ENCODE results near the gene ZNF778.

- TF ChIP-seq POLR2A (IDR thresholded peaks at IDR 0.05): no peak
- TF ChIP-seq, protein P1, sequence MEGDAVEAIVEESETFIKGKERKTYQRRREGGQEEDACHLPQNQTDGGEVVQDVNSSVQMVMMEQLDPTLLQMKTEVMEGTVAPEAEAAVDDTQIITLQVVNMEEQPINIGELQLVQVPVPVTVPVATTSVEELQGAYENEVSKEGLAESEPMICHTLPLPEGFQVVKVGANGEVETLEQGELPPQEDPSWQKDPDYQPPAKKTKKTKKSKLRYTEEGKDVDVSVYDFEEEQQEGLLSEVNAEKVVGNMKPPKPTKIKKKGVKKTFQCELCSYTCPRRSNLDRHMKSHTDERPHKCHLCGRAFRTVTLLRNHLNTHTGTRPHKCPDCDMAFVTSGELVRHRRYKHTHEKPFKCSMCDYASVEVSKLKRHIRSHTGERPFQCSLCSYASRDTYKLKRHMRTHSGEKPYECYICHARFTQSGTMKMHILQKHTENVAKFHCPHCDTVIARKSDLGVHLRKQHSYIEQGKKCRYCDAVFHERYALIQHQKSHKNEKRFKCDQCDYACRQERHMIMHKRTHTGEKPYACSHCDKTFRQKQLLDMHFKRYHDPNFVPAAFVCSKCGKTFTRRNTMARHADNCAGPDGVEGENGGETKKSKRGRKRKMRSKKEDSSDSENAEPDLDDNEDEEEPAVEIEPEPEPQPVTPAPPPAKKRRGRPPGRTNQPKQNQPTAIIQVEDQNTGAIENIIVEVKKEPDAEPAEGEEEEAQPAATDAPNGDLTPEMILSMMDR (IDR thresholded peaks at IDR 0.05): no peak
These were observed 29.6 kb downstream of the ZNF778 start for GRCh38 chr16:89246903-89247733.
